ENCODE data around the gene ASH1L.
"Not testable (repeated sequence)": the region's sequence is repeated elsewhere in the genome, so short reads cannot be mapped to it uniquely, and the experiment has no call there.

ASH1L gene

DNA sequence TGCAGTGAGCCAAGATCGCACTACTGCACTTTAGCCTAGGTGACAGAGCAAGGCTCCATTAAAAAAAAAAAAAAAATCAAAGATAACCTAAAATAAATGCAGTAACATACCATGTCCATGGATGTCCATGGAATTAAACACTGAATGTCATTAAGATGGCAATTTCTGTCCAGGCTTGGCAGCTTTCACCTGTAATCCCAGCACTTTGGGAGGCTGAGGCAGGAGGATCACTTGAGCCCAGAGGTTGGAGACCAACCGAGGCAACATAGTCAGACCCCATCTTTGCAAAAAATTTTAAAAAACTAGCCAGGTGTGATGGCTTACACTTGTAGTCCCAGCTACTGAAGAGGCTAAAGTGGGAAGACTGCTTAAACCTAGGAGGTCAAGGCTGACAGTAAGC, 141.8 kb downstream of the ASH1L start:
- Mint-ChIP-seq H3K27me3 (no peaks in the 10 kb centered on the region), H3K9me3 (no peaks in the 10 kb centered on the region), H3K4me1 (ENCODE audit: low read depth) (peaks cover 6% of the 10 kb centered on the region), H3K36me3 (ENCODE audit: low read depth) (peaks cover 74% of the 10 kb centered on the region), H3K27ac (no peak overlapping the region), H3K4me3 (no peak overlapping the region)
- intact Hi-C loops (cut with micrococcal nuclease), result no loop called here

DNA sequence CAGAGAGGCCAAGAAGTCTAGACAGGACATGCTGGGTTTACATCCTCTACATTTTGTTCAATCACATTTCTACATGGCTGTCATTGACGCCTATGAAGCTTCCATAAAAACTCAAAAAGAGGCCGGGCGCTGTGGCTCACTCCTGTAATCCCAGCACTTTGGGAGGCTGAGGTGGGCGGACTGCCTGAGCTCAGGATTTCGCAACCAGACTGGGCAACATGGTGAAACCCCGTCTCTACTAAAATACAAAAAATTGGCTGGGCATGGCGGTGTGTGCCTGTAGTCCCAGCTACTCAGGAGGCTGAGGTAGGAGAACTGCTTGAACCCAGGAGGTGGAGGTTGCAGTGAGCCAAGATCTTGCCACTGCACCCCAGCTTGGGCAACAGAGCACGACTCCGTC, 150.8 kb downstream of the ASH1L start:
- H3K9me3 Mint-ChIP-seq; H3K27ac Mint-ChIP-seq; H3K27me3 Mint-ChIP-seq; intact Hi-C loops (cut with micrococcal nuclease); H3K4me3 Mint-ChIP-seq; H3K4me1 Mint-ChIP-seq (ENCODE audit: low read depth): not testable (repeated sequence)
- peaks cover 67% of the 10 kb centered on the region for H3K36me3 Mint-ChIP-seq (ENCODE audit: low read depth)

DNA sequence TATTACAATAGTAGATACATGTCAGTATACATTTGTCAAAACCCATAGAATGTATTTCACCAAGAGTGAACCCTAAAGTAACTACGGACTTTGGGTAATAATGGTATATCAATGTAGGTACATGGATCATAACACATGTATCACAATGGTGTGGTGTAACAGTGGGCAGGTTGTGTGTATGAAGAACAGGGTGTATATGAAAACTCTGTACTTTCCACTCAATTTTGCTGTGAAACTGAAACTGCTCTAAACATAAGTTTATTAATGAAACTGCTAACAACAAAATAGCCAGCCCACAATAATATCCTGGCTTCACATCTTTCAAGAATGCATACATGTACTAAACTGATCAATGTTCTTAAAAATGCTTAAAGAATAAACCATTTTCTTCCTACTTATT, 151.7 kb downstream of the ASH1L start:
- no peaks in the 10 kb centered on the region for H3K9me3 Mint-ChIP-seq
- no peaks in the 10 kb centered on the region for H3K27me3 Mint-ChIP-seq
- H3K36me3 Mint-ChIP-seq (ENCODE audit: low read depth), result peaks cover 68% of the 10 kb centered on the region
- H3K4me1 Mint-ChIP-seq (ENCODE audit: low read depth), result no peaks in the 10 kb centered on the region
- H3K4me3 Mint-ChIP-seq, result no peak overlapping the region
- intact Hi-C loops (cut with micrococcal nuclease), result no loop called here
- no peak overlapping the region for H3K27ac Mint-ChIP-seq

DNA sequence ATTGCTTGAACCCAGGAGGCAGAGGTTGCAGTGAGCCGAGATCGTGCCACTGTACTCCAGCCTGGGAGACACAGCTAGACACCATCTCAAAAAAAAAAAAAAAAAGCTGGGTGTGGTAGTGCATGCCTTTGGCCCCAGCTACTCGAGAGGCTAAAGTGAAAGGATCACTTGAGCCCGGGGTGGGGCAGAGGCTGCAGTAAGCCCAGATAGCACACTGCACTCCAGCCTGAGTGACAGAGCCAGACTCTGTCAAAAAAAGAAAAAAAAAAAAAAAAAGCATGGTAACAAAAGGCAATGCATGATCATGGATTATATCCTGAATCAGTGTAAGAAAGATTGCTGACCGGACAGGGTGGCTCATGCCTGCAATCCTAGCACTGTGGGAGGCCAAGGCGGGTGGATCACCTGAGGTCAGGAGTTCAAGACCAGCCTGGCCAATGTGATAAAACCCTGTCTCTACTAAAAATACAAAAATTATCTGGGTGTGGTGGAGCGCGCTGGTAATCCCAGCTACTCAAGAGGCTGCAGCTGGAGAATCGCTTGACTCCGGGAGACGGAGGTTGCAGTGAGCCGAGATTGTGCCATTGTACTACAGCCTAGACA, 165.6 kb downstream of the ASH1L start:
- peaks cover 77% of the 10 kb centered on the region for H3K36me3 Mint-ChIP-seq (ENCODE audit: low read depth)
- intact Hi-C loops (cut with micrococcal nuclease), result no loop called here
- H3K4me3 Mint-ChIP-seq, result no peak overlapping the region
- H3K9me3 Mint-ChIP-seq, result no peaks in the 10 kb centered on the region
- peaks cover 11% of the 10 kb centered on the region for H3K4me1 Mint-ChIP-seq (ENCODE audit: low read depth)
- no peak overlapping the region for H3K27ac Mint-ChIP-seq
- H3K27me3 Mint-ChIP-seq, result no peaks in the 10 kb centered on the region

DNA sequence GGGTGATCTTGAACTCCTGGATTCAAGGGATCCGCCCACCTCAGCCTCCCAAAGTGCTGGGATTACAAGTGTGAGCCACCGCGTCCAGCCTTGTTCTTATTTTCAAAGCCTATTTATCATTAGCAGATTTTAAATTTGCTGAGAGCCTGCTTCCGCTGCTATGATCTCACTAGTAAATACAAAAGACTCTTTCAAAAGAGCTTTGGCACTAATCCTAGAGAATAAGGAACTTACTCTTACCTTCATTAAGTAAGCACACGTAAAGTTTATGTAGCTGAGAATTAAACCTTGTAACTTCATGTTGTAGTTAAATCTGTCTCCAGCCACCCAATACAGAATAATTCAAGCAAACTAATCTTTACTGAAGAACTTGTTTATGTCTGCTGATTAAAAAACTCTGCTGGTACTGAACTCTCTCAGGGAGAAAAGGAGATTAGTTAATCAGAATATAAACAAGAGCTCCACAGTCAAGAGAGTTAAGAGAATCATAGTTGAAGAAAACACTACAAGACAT, 169.6 kb downstream of the ASH1L start:
- Mint-ChIP-seq H3K27ac (no peak overlapping the region), H3K27me3 (no peaks in the 10 kb centered on the region), H3K4me1 (ENCODE audit: low read depth) (no peaks in the 10 kb centered on the region), H3K9me3 (no peaks in the 10 kb centered on the region), H3K4me3 (no peak overlapping the region), H3K36me3 (ENCODE audit: low read depth) (peaks cover 89% of the 10 kb centered on the region)
- intact Hi-C loops (cut with micrococcal nuclease), result no loop called here

DNA sequence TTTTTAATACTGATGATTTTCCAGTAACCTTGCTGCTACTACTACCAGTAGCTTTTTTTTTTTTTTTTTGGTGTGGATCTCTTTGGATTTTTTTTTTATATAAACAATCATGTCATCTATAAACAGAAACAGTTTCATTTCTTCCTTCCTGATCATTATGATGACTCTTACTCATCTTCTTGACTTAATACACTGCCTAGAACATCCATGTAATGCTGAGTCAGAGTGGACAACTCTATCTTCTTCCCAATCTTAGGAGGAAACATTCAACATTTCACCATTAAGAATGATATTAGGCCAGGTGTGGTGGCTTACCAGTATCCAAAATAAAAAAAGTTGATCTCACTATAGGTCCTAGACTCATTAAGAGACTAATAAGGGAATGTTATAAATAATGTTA, 172.8 kb downstream of the ASH1L start:
- H3K27ac Mint-ChIP-seq, result no peak overlapping the region
- H3K36me3 Mint-ChIP-seq (ENCODE audit: low read depth), result peaks cover 88% of the 10 kb centered on the region

DNA sequence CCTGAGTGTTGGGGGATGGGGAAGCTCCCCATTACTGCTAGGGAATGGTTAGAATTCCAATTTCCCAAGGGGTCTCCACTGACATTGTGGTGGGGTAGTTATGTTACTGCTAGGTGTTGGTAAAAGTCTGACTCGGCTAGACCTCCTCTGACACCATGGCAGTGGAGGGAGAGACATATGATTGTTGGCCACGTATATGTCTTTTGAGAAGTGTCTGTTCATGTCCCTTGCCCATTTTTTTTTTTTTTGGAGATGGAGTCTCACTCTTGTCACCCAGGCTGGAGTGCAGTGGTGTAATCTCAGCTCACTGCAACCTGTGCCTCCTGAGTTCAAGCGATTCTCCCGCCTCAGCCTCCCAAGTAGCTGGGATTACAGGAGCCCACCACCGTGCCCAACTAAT, 176.8 kb downstream of the ASH1L start:
- H3K4me3 Mint-ChIP-seq; H3K27me3 Mint-ChIP-seq; H3K27ac Mint-ChIP-seq; H3K9me3 Mint-ChIP-seq; intact Hi-C loops (cut with micrococcal nuclease): not testable (repeated sequence)
- Mint-ChIP-seq H3K4me1 (ENCODE audit: low read depth) (peaks cover 12% of the 10 kb centered on the region), H3K36me3 (ENCODE audit: low read depth) (peaks cover 80% of the 10 kb centered on the region)

More for the DNA sequence above, 172.8 kb downstream of the ASH1L start:
- no peaks in the 10 kb centered on the region for H3K27me3 Mint-ChIP-seq
- H3K4me3 Mint-ChIP-seq, result no peak overlapping the region
- H3K4me1 Mint-ChIP-seq (ENCODE audit: low read depth), result peaks cover 3% of the 10 kb centered on the region
- no peaks in the 10 kb centered on the region for H3K9me3 Mint-ChIP-seq
- intact Hi-C loops (cut with micrococcal nuclease), result no loop called here

DNA sequence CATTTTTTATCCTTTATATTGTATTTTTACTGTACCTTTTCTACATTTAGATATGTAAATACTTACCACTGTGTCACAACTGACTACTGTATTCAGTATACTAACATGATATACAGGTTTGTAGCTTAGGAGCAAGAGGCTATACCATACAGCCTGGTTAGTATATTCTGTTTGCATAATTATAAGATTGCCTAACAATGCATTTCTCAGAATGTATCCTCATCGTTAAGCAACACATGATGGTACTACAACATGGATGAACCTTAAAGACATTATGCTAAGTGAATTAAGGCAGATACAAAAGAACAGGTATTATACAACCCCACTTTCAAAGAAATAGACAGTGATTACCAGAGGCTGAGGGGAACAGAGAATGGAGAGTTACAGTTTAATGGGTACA, 179.2 kb downstream of the ASH1L start:
- no peak overlapping the region for H3K27ac Mint-ChIP-seq
- no peaks in the 10 kb centered on the region for H3K9me3 Mint-ChIP-seq
- intact Hi-C loops (cut with micrococcal nuclease), result no loop called here
- no peaks in the 10 kb centered on the region for H3K27me3 Mint-ChIP-seq
- H3K4me1 Mint-ChIP-seq (ENCODE audit: low read depth), result peaks cover 12% of the 10 kb centered on the region
- no peak overlapping the region for H3K4me3 Mint-ChIP-seq
- peaks cover 67% of the 10 kb centered on the region for H3K36me3 Mint-ChIP-seq (ENCODE audit: low read depth)

DNA sequence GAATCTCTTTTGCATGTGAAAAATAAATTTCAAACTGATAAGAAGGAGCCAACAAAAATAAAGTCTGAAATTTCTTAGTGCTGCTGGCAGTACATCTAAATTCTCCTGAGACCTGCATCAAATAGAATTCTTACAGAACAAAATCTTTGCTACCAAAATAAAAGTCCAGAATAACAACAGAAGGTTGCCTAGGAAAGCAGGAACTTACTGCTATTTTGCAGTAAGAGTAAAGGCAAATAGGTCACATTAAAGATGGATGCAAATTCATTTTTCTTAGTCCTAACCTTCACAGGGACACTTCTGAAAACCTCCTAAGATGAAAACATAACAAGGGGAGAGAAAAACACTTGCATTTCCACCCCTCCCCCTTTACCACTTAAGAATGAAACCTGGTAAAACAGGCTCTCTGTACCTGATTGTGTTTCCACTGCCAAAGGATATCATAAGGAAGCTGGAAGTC, 182.9 kb downstream of the ASH1L start:
- H3K27me3 Mint-ChIP-seq, result no peaks in the 10 kb centered on the region
- peaks cover 77% of the 10 kb centered on the region for H3K36me3 Mint-ChIP-seq (ENCODE audit: low read depth)
- intact Hi-C loops (cut with micrococcal nuclease), result no loop called here
- H3K4me3 Mint-ChIP-seq, result no peak overlapping the region
- H3K4me1 Mint-ChIP-seq (ENCODE audit: low read depth), result peaks cover 7% of the 10 kb centered on the region
- H3K9me3 Mint-ChIP-seq, result no peaks in the 10 kb centered on the region
- no peak overlapping the region for H3K27ac Mint-ChIP-seq

DNA sequence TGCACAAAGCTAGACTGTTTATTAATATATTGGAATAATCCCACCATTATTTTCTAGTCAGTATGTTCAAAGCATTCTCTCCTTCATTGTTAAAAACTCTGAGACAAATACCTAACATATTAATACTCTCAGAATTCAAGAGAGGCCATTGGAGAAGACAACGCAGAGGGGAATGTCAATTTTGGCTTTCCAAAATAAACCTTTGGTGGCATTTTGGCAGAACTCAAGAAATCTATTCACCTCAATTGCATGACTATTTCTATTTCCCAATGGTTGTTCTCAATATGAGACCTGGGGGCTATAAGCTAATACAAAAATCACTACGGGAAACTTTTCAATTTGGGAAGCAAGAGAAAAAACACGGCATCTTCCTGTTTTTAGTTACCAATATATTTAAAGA, 183.4 kb downstream of the ASH1L start:
- H3K4me1 Mint-ChIP-seq (ENCODE audit: low read depth), result peaks cover 3% of the 10 kb centered on the region
- intact Hi-C loops (cut with micrococcal nuclease), result no loop called here
- H3K36me3 Mint-ChIP-seq (ENCODE audit: low read depth), result peaks cover 77% of the 10 kb centered on the region
- no peak overlapping the region for H3K4me3 Mint-ChIP-seq
- no peaks in the 10 kb centered on the region for H3K27me3 Mint-ChIP-seq
- H3K9me3 Mint-ChIP-seq, result no peaks in the 10 kb centered on the region
- H3K27ac Mint-ChIP-seq, result no peak overlapping the region

DNA sequence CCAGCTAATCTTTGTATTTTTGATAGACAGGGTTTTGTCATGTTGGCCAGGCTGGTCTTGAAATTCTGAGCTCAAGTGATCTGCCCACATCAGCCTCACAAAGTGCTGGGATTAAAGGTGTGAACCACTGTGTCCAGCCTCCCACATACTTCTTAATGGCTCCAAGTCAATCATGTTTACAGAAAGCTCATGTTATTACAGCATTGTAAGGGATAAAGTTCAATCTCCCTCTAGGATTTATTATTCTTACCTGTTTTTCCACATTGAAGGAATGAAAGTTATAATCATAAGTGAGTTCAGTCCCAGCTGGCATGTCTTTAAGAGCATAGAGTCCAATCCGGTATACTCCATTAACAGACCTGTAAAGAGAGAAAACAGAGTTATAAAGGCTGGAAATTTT, 202.6 kb downstream of the ASH1L start:
- Mint-ChIP-seq H3K27ac (no peak overlapping the region), H3K4me1 (ENCODE audit: low read depth) (no peaks in the 10 kb centered on the region), H3K36me3 (ENCODE audit: low read depth) (peaks cover 90% of the 10 kb centered on the region), H3K9me3 (no peaks in the 10 kb centered on the region), H3K27me3 (no peaks in the 10 kb centered on the region), H3K4me3 (no peak overlapping the region)
- intact Hi-C loops (cut with micrococcal nuclease), result no loop called here

DNA sequence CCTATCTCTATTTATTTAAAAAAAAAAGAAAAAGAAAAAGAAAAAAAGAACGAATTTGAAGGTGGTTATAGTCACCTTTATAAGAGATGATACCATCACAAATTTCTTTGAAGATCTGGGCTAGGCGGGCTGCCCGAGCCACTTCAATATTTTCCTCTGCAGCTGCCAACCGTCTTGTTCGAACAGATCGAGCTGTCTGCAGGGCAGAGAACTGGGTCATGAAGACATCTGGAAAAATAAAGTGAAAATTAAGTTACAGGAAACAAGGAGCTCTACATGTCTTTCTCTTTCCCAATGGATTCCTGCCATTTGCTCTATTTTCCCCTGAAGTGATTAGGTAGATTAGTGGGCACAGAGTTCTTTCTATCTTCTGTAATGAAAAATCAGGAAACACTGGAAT, 210.0 kb downstream of the ASH1L start:
- Mint-ChIP-seq H3K4me1 (ENCODE audit: low read depth) (no peaks in the 10 kb centered on the region), H3K9me3 (no peaks in the 10 kb centered on the region), H3K36me3 (ENCODE audit: low read depth) (peaks cover 94% of the 10 kb centered on the region), H3K27me3 (no peaks in the 10 kb centered on the region), H3K27ac (no peak overlapping the region), H3K4me3 (no peak overlapping the region)
- intact Hi-C loops (cut with micrococcal nuclease), result no loop called here

DNA sequence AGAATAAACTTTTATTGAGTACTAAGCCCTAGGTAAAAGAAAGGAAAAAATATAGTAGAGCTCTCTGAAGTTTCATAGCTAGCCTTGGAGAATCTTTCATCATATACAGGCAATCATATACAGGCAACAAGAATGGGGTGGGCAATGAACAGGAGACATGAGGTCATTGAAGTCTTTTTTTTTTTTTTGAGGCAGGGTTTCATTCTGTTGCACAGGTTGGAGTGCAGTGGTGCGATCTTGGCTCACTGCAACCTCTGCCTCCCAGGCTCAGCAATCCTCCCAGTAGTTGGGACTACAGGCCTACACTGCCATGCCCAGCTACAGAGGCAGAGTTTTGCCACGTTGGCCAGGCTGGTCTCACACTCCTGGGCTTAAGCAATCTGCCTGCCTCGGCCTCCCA, 219.8 kb downstream of the ASH1L start:
- H3K36me3 Mint-ChIP-seq (ENCODE audit: low read depth), result peaks cover 100% of the 10 kb centered on the region
- H3K4me1 Mint-ChIP-seq (ENCODE audit: low read depth), result no peaks in the 10 kb centered on the region
- intact Hi-C loops (cut with micrococcal nuclease), result no loop called here
- no peak overlapping the region for H3K4me3 Mint-ChIP-seq
- H3K9me3 Mint-ChIP-seq, result no peaks in the 10 kb centered on the region
- H3K27ac Mint-ChIP-seq, result no peak overlapping the region
- no peaks in the 10 kb centered on the region for H3K27me3 Mint-ChIP-seq

DNA sequence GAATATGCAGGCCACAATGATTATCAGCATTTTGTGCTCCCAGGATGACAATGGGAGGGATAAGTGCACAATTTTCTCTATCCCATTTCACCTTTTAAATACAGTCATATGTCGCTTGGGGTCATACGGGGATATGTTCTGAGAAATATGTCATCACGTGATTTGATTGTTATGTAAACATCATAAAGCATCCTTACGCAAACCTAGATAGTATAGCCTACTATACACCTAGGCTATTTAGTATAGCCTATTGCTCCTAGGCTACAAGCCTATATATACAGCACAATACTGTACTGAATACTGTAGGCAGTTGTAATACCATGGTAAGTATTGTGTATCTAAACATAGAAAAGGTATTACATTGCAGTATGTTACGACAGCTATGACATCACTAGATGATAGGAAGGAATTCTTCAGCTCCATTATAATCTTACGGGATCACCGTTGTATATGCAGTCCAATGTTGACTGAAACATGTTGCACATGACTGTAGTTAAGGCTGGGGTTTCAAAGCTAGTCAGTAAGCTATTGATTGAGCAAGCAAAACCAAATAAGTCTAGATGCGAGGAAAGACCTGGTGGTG, 223.0 kb downstream of the ASH1L start:
- no peaks in the 10 kb centered on the region for H3K9me3 Mint-ChIP-seq
- H3K27ac Mint-ChIP-seq, result no peak overlapping the region
- H3K4me3 Mint-ChIP-seq, result no peak overlapping the region
- H3K36me3 Mint-ChIP-seq (ENCODE audit: low read depth), result peaks cover 95% of the 10 kb centered on the region
- no peaks in the 10 kb centered on the region for H3K4me1 Mint-ChIP-seq (ENCODE audit: low read depth)
- intact Hi-C loops (cut with micrococcal nuclease), result no loop called here
- H3K27me3 Mint-ChIP-seq, result no peaks in the 10 kb centered on the region

DNA sequence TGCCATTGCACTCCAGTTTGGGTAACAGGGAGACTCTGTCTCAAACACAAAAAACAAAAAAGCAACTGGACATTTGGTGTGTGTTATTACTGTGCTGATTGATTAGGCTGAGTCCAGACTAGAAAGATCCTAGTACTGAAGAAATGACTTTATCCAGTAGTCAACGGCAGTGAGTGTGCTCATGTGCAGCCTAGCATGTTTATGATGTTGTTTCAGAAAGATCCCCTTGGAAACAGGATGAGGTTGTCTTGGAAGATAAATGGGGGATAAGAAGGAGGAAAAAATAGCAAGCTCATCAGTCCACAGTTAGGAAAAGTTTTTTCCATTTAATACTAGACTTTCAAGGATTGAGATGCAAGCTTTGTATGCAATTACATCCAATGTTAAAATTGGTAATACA, 227.6 kb downstream of the ASH1L start:
- Mint-ChIP-seq H3K27me3 (no peaks in the 10 kb centered on the region), H3K4me1 (ENCODE audit: low read depth) (peaks cover 21% of the 10 kb centered on the region), H3K9me3 (no peaks in the 10 kb centered on the region), H3K4me3 (no peak overlapping the region), H3K36me3 (ENCODE audit: low read depth) (peaks cover 85% of the 10 kb centered on the region), H3K27ac (no peak overlapping the region)
- intact Hi-C loops (cut with micrococcal nuclease), result no loop called here
